ENCODE results near the gene MRPL51. TPM values are rescaled to one million over a fixed set of nuclear protein-coding genes. Genes with fewer than 3 reads are reported as not detected.

Gene MRPL51
- polyA plus RNA-seq, 1 donor from 2014 or later = 117 TPM

- Histone ChIP-seq H3K4me2 (ENCODE audit: low read length) (no peak overlapping the region), H3K9ac (ENCODE audit: low read length) (no peak overlapping the region), H3K36me3 (ENCODE audit: insufficient read depth, low read length) (peaks cover 11% of the 10 kb centered on the region), H2AFZ (ENCODE audit: low read depth, low read length) (no peak overlapping the region), H3K27me3 (ENCODE audit: insufficient read depth, low read depth, low read length) (no peaks in the 10 kb centered on the region), H3K79me2 (replicated peaks; ENCODE audit: insufficient read depth, low read length) (peaks cover 20% of the 10 kb centered on the region), H3K9me2 (ENCODE audit: insufficient read depth, low read length) (no peaks in the 10 kb centered on the region), H3F3A (ENCODE audit: insufficient read depth, low read length, poor library complexity, severe bottlenecking) (peaks cover under 1% of the 10 kb centered on the region), H3K9me3 (ENCODE audit: low read length) (no peaks in the 10 kb centered on the region), H4K20me1 (ENCODE audit: insufficient read depth) (peaks cover 9% of the 10 kb centered on the region), H3K27ac (ENCODE audit: low read length) (no peak overlapping the region), H3K4me3 (ENCODE audit: low read length) (peak overlapping the region; percentile 100)
- no peak for TF ChIP-seq TAF1 (IDR thresholded peaks at IDR 0.05; ENCODE audit: low read depth)
- TF ChIP-seq POLR2AphosphoS5 (IDR thresholded peaks at IDR 0.05) = no peak
- no peak for TF ChIP-seq EZH2 (IDR thresholded peaks at IDR 0.05; ENCODE audit: borderline replicate concordance, insufficient read depth, low read length, poor library complexity, severe bottlenecking)
- no peak for TF ChIP-seq CTCF (IDR thresholded peaks at IDR 0.05; ENCODE audit: poor library complexity, severe bottlenecking)
- no peak for TF ChIP-seq SMC3 (conservative IDR thresholded peaks at IDR 0.05; ENCODE audit: poor library complexity)
- no peak for TF ChIP-seq EP300 (conservative IDR thresholded peaks at IDR 0.05; ENCODE audit: poor library complexity, severe bottlenecking)
- TF ChIP-seq RAD21 (conservative IDR thresholded peaks at IDR 0.05) = no peak
- no peak for TF ChIP-seq MXI1 (conservative IDR thresholded peaks at IDR 0.05; ENCODE audit: poor library complexity, severe bottlenecking)
- TF ChIP-seq REST (IDR thresholded peaks at IDR 0.05; ENCODE audit: borderline replicate concordance) = no peak
Measured at GRCh38 chr12:6536894-6537579, 44.0 kb upstream of the MRPL51 start.

- H3F3A ChIP-seq (ENCODE audit: insufficient read depth, low read length, poor library complexity, severe bottlenecking) = peaks cover 4% of the 10 kb centered on the region
- peaks cover 9% of the 10 kb centered on the region for H4K20me1 ChIP-seq (ENCODE audit: insufficient read depth)
- H3K27me3 ChIP-seq (ENCODE audit: insufficient read depth, low read depth, low read length) = no peaks in the 10 kb centered on the region
- peaks cover 20% of the 10 kb centered on the region for H3K79me2 ChIP-seq (replicated peaks; ENCODE audit: insufficient read depth, low read length)
- peak overlapping the region; percentile 92 for H3K4me2 ChIP-seq (ENCODE audit: low read length)
- H3K9me2 ChIP-seq (ENCODE audit: insufficient read depth, low read length) = no peaks in the 10 kb centered on the region
- peak overlapping the region; percentile 100 for H3K4me3 ChIP-seq (ENCODE audit: low read length)
- H2AFZ ChIP-seq (ENCODE audit: low read depth, low read length) = no peak overlapping the region
- peaks cover 11% of the 10 kb centered on the region for H3K36me3 ChIP-seq (ENCODE audit: insufficient read depth, low read length)
- TF ChIP-seq REST (IDR thresholded peaks at IDR 0.05; ENCODE audit: borderline replicate concordance) = no peak
- TF ChIP-seq CTCF (IDR thresholded peaks at IDR 0.05; ENCODE audit: poor library complexity, severe bottlenecking) = no peak
- no peak for TF ChIP-seq TAF1 (IDR thresholded peaks at IDR 0.05; ENCODE audit: low read depth)
- TF ChIP-seq EZH2 (IDR thresholded peaks at IDR 0.05; ENCODE audit: borderline replicate concordance, insufficient read depth, low read length, poor library complexity, severe bottlenecking) = no peak
- no peak for TF ChIP-seq SMC3 (conservative IDR thresholded peaks at IDR 0.05; ENCODE audit: poor library complexity)
- no peak for TF ChIP-seq RAD21 (conservative IDR thresholded peaks at IDR 0.05)
- TF ChIP-seq MXI1 (conservative IDR thresholded peaks at IDR 0.05; ENCODE audit: poor library complexity, severe bottlenecking) = no peak
- TF ChIP-seq EP300 (conservative IDR thresholded peaks at IDR 0.05; ENCODE audit: poor library complexity, severe bottlenecking) = no peak
- no peak for TF ChIP-seq POLR2AphosphoS5 (IDR thresholded peaks at IDR 0.05)
- peak overlapping the region; percentile 98 for H3K27ac ChIP-seq (ENCODE audit: low read length)
- H3K9me3 ChIP-seq (ENCODE audit: low read length) = no peaks in the 10 kb centered on the region
- H3K9ac ChIP-seq (ENCODE audit: low read length) = peak overlapping the region; percentile 99
Measured at GRCh38 chr12:6535960-6536847, 43.1 kb upstream of the MRPL51 start.

Measured in neural cell (in vitro differentiated cells).